K562 (cell line): Measurements from ENCODE around the gene TNFSF9. TPM values are rescaled to one million over a fixed set of nuclear protein-coding genes. Genes with fewer than 3 reads are reported as not detected.

Source experiments
- ATAC-seq: fragments of 200-7000 bp; cut with Tn5 transposase; 3 replicates; pipeline ENCODE4 v1.9.1; 2020; ENCODE audit warnings: moderate library complexity
- BruUV-seq: library from RNA; stranded (reverse); fragments of 400-500 nt; replicated peaks from 2 replicates; lab custom pipeline; 2021; lab: Mats Ljungman, UMichigan
- CTCF ChIA-PET: fragments of 300-600 bp; formaldehyde crosslinking; extraction: SDS; loops from one replicate; lab custom pipeline; 2021; ENCODE audit warnings: low intra/inter-chr PET ratio; lab: Yijun Ruan, JAX
- POLR2A ChIA-PET: fragments of 300-600, 350-650 bp; sonication (Branson Sonifier 250); formaldehyde crosslinking; extraction: SDS; loops from one replicate; lab custom pipeline; 2021; ENCODE audit warnings: antibody characterized with exemption, inconsistent platforms; lab: Yijun Ruan, JAX
- DNase-seq, 4 experiments: peaks; one replicate each; pipeline versions ENCODE4 v3.0.0 to v3.0.0-alpha.2; 2011 to 2018; ENCODE audit warnings: low spot score in 3 of 4, mixed read lengths in 3 of 4; ENCODE audit errors: extremely low read depth in 1 of 4
- FAIRE-seq: peaks from 2 replicates; lab custom pipeline; 2011; peaks lifted over from hg19 to GRCh38; lab: Jason Lieb, UNC
- H2AFZ ChIP-seq: 2 replicates; pipeline ENCODE4 v1.6.0; 2011; ENCODE audit warnings: low read depth, low read length, control low read depth, inconsistent platforms
- H3K27ac ChIP-seq: fragments of 200-600 bp; 3 replicates; pipeline ENCODE4 v1.8.0; 2011; ENCODE audit warnings: low read depth, mild to moderate bottlenecking, control low read depth, inconsistent platforms, low read length, moderate library complexity, mixed read lengths; ENCODE audit errors: extremely low read depth
- H3K27me3 ChIP-seq, 2 experiments: fragments of 300-600 bp in 1 of 2; 2 replicates in 1 of 2; 3 replicates in 1 of 2; pipeline versions ENCODE4 v1.6.0 to v1.8.0; 2011; ENCODE audit warnings: inconsistent platforms in 2 of 2, low read length in 2 of 2, mild to moderate bottlenecking in 1 of 2, mixed read lengths in 1 of 2, moderate library complexity in 1 of 2; ENCODE audit not compliant: control insufficient read depth in 2 of 2, insufficient read depth in 2 of 2
- H3K36me3 ChIP-seq: fragments of 300-600 bp; 3 replicates; pipeline ENCODE4 v1.8.0; 2011; ENCODE audit warnings: mild to moderate bottlenecking, low read length, inconsistent platforms; ENCODE audit not compliant: control insufficient read depth, insufficient read depth
- H3K4me1 ChIP-seq, 2 experiments: fragments of 200-600 bp in 1 of 2; replicated peaks in 1 of 2; 2 replicates in 1 of 2; 3 replicates in 1 of 2; pipeline versions ENCODE4 v1.5.1 to v1.8.0; 2011; ENCODE audit warnings: inconsistent platforms in 2 of 2, low read length in 2 of 2, mild to moderate bottlenecking in 1 of 2, mixed read lengths in 1 of 2, moderate library complexity in 1 of 2; ENCODE audit not compliant: control insufficient read depth in 2 of 2, insufficient read depth in 2 of 2
- H3K4me2 ChIP-seq: 2 replicates; pipeline ENCODE4 v1.6.1; 2011; ENCODE audit warnings: low read length, control low read depth, inconsistent platforms, mixed read lengths; ENCODE audit not compliant: insufficient read depth
- H3K4me3 ChIP-seq: fragments of 200-600 bp; sonication (generic), shearing (Covaris generic); 2 replicates; pipeline ENCODE4 v1.5.1; 2016; ENCODE audit warnings: control low read depth, inconsistent platforms
- H3K79me2 ChIP-seq: fragments of 200-600 bp; 3 replicates; pipeline ENCODE4 v1.8.0; 2011; ENCODE audit warnings: low read length, inconsistent platforms; ENCODE audit not compliant: control insufficient read depth, insufficient read depth
- H3K9ac ChIP-seq, 2 experiments: 2 replicates each; pipeline versions ENCODE4 v1.6.0 to v1.6.1; 2011; ENCODE audit warnings: low read depth in 2 of 2, low read length in 2 of 2, control low read depth in 1 of 2, inconsistent platforms in 1 of 2, mild to moderate bottlenecking in 1 of 2, mixed read lengths in 1 of 2; ENCODE audit not compliant: insufficient read depth in 1 of 2
- H3K9me1 ChIP-seq: one replicate; pipeline ENCODE4 v1.6.0; 2011; ENCODE audit warnings: inconsistent platforms, mild to moderate bottlenecking, low read length, moderate library complexity; ENCODE audit not compliant: control insufficient read depth, insufficient read depth
- H3K9me3 ChIP-seq: replicated peaks from 2 replicates; pipeline ENCODE4 v1.5.1; 2011; ENCODE audit warnings: low read depth, low read length, inconsistent platforms; ENCODE audit not compliant: control insufficient read depth, insufficient read depth
- H4K20me1 ChIP-seq: replicated peaks from 2 replicates; pipeline ENCODE4 v1.6.1; 2011; ENCODE audit warnings: low read length, inconsistent platforms, mixed read lengths; ENCODE audit not compliant: control insufficient read depth, insufficient read depth
- HDAC6 ChIP-seq: IDR thresholded peaks from 2 replicates; pipeline ENCODE4 v1.6.1; 2012; ENCODE audit warnings: low read depth, mild to moderate bottlenecking, control low read depth, inconsistent platforms, low read length, moderate library complexity
- NR2C2 ChIP-seq, 2 experiments: fragments of 200-800 bp in 1 of 2; sonication (Bioruptor generic) in 1 of 2; sonication (generic) in 1 of 2; formaldehyde crosslinking in 1 of 2; IDR thresholded peaks; 2 replicates each; pipeline versions ENCODE4 v1.6.1 to v1.8.0; 2016 to 2022; ENCODE audit warnings: mild to moderate bottlenecking in 1 of 2, missing compliant biosample characterization in 1 of 2, missing genetic modification characterization in 1 of 2, missing genetic modification reagents in 1 of 2
- RBBP5 ChIP-seq: fragments of 200-600 bp; sonication (generic); IDR thresholded peaks from 2 replicates; pipeline ENCODE4 v1.6.1; 2012; ENCODE audit warnings: borderline replicate concordance, mild to moderate bottlenecking, low read length, control low read depth, inconsistent platforms; ENCODE audit not compliant: insufficient read depth, poor library complexity, severe bottlenecking
- SP1 ChIP-seq: sonication (generic); formaldehyde crosslinking; IDR thresholded peaks from 2 replicates; pipeline ENCODE4 v1.8.1; 2022; ENCODE audit warnings: mild to moderate bottlenecking, missing genetic modification reagents
- SPI1 ChIP-seq: IDR thresholded peaks from 2 replicates; pipeline ENCODE4 v1.6.1; 2011; ENCODE audit warnings: low read depth, low read length, control low read depth, borderline replicate concordance
- ZBTB7A ChIP-seq: IDR thresholded peaks from 2 replicates; pipeline ENCODE4 v1.6.1; 2011; ENCODE audit warnings: low read depth, mild to moderate bottlenecking, low read length, moderate library complexity, borderline replicate concordance; ENCODE audit not compliant: control insufficient read depth
- ZNF282 ChIP-seq: sonication (generic); formaldehyde crosslinking; IDR thresholded peaks from 2 replicates; pipeline ENCODE4 v1.8.1; 2023; ENCODE audit warnings: missing genetic modification reagents
- WGBS: fragments of 100-300 bp; shearing (Covaris generic); methylation state at CpG from one replicate; pipeline ENCODE4 v1.1.6; 2016; ENCODE audit warnings: low coverage, mixed read lengths; ENCODE audit not compliant: insufficient coverage; ENCODE audit errors: missing lambda C conversion rate; 5-methylcytosine and 5-hydroxymethylcytosine counted together
- in situ Hi-C: fragments of 300-500 bp; cut with MboI; formaldehyde crosslinking; loops from 4 replicates; pipeline ENCODE4 v1.15.0; 2018; ENCODE audit warnings: inconsistent platforms, mixed read lengths
- intact Hi-C: fragments of 100-400 bp; cut with micrococcal nuclease; formaldehyde crosslinking; loops from 2 replicates; pipeline ENCODE4 v1.14.2; 2022
- polyA plus RNA-seq, 8 experiments: library from polyadenylated mRNA; depleted of rRNA in 4 of 8; stranded (reverse) in 5 of 8; unstranded in 3 of 8; fragments of >200 nt; fragmentation: Nextera tagmentation in 2 of 8; fragmentation: Illumina TruSeq in 1 of 8; extraction: Ambion mirVana in 2 of 8; extraction: Trizol in 1 of 8; gene quantifications; 2 replicates each; pipeline versions ENCODE4 v1.2.1 to v1.2.3, GENCODE V29; 2011 to 2014; ENCODE audit warnings: inconsistent platforms in 1 of 8, missing spikeins in 1 of 8
- total RNA-seq, 7 experiments: library from RNA; depleted of rRNA in 6 of 7; stranded (reverse); fragments of >200 nt in 6 of 7; fragmentation: Illumina TruSeq in 2 of 7; extraction: Trizol in 2 of 7; gene quantifications; 2 replicates each; pipeline versions ENCODE4 v1.2.1 to v1.2.3, GENCODE V29; 2011 to 2021; ENCODE audit warnings: low replicate concordance in 1 of 7
- TF ChIP-seq, protein P1 (sequence below): fragments of 450-650 bp; IDR thresholded peaks from 2 replicates; pipeline ENCODE4 v1.6.1; 2016; ENCODE audit warnings: mild to moderate bottlenecking, moderate library complexity

Gene TNFSF9
- total and polyA plus RNA-seq, 9 of the 15 experiments (the other 6 are each of a cell fraction or from before 2014, with no cell fraction given): 1.4 to 17.9 (median 6.5) TPM

DNA sequence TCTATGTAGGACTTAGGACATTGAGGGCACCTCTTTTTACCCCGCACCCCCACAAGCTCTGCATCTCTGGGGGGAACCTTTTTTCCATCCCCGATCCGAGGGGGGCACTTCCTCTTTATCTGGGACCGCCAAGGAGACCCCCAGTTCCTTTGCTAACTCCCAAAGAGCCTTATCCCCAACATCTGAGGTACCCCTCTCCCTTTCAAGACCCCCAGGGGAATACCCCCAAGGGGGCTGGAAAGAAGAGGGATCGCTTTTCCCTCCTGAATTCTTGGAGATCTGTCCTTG lies 1.1 kb downstream of the TNFSF9 start:
- peak overlapping the region; percentile 18; the same call in 1 of the 2 replicates for H2AFZ ChIP-seq
- intact Hi-C loops: no loop called here
- WGBS: 9% methylated on average over 5 of the region's 5 CpGs
- no TSS peak for BruUV-seq
- FAIRE-seq: no peak
- peak; percentile 92 for TF ChIP-seq SPI1
- peak; percentile 71 for TF ChIP-seq ZBTB7A
- peak; percentile 45; the same call in 1 of the 2 replicates for TF ChIP-seq SP1 (CRISPR knock-in tag)
- 0 out of 2 replicates have a peak, but pooled peaks have one; percentile 27 for TF ChIP-seq NR2C2 (CRISPR knock-in tag; IDR thresholded peaks at IDR 0.05)
- no peak for TF ChIP-seq NR2C2 (tag; IDR thresholded peaks at IDR 0.05)
- TF ChIP-seq ZNF282 (CRISPR knock-in tag): no peak
- TF ChIP-seq HDAC6: no peak
- TF ChIP-seq, protein P1, sequence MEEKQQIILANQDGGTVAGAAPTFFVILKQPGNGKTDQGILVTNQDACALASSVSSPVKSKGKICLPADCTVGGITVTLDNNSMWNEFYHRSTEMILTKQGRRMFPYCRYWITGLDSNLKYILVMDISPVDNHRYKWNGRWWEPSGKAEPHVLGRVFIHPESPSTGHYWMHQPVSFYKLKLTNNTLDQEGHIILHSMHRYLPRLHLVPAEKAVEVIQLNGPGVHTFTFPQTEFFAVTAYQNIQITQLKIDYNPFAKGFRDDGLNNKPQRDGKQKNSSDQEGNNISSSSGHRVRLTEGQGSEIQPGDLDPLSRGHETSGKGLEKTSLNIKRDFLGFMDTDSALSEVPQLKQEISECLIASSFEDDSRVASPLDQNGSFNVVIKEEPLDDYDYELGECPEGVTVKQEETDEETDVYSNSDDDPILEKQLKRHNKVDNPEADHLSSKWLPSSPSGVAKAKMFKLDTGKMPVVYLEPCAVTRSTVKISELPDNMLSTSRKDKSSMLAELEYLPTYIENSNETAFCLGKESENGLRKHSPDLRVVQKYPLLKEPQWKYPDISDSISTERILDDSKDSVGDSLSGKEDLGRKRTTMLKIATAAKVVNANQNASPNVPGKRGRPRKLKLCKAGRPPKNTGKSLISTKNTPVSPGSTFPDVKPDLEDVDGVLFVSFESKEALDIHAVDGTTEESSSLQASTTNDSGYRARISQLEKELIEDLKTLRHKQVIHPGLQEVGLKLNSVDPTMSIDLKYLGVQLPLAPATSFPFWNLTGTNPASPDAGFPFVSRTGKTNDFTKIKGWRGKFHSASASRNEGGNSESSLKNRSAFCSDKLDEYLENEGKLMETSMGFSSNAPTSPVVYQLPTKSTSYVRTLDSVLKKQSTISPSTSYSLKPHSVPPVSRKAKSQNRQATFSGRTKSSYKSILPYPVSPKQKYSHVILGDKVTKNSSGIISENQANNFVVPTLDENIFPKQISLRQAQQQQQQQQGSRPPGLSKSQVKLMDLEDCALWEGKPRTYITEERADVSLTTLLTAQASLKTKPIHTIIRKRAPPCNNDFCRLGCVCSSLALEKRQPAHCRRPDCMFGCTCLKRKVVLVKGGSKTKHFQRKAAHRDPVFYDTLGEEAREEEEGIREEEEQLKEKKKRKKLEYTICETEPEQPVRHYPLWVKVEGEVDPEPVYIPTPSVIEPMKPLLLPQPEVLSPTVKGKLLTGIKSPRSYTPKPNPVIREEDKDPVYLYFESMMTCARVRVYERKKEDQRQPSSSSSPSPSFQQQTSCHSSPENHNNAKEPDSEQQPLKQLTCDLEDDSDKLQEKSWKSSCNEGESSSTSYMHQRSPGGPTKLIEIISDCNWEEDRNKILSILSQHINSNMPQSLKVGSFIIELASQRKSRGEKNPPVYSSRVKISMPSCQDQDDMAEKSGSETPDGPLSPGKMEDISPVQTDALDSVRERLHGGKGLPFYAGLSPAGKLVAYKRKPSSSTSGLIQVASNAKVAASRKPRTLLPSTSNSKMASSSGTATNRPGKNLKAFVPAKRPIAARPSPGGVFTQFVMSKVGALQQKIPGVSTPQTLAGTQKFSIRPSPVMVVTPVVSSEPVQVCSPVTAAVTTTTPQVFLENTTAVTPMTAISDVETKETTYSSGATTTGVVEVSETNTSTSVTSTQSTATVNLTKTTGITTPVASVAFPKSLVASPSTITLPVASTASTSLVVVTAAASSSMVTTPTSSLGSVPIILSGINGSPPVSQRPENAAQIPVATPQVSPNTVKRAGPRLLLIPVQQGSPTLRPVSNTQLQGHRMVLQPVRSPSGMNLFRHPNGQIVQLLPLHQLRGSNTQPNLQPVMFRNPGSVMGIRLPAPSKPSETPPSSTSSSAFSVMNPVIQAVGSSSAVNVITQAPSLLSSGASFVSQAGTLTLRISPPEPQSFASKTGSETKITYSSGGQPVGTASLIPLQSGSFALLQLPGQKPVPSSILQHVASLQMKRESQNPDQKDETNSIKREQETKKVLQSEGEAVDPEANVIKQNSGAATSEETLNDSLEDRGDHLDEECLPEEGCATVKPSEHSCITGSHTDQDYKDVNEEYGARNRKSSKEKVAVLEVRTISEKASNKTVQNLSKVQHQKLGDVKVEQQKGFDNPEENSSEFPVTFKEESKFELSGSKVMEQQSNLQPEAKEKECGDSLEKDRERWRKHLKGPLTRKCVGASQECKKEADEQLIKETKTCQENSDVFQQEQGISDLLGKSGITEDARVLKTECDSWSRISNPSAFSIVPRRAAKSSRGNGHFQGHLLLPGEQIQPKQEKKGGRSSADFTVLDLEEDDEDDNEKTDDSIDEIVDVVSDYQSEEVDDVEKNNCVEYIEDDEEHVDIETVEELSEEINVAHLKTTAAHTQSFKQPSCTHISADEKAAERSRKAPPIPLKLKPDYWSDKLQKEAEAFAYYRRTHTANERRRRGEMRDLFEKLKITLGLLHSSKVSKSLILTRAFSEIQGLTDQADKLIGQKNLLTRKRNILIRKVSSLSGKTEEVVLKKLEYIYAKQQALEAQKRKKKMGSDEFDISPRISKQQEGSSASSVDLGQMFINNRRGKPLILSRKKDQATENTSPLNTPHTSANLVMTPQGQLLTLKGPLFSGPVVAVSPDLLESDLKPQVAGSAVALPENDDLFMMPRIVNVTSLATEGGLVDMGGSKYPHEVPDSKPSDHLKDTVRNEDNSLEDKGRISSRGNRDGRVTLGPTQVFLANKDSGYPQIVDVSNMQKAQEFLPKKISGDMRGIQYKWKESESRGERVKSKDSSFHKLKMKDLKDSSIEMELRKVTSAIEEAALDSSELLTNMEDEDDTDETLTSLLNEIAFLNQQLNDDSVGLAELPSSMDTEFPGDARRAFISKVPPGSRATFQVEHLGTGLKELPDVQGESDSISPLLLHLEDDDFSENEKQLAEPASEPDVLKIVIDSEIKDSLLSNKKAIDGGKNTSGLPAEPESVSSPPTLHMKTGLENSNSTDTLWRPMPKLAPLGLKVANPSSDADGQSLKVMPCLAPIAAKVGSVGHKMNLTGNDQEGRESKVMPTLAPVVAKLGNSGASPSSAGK: 0 out of 2 replicates have a peak, but pooled peaks have one; percentile 6
- TF ChIP-seq RBBP5: peak; percentile 14
- H3K4me2 ChIP-seq: peak overlapping the region; percentile 97
- H3K27ac ChIP-seq: peak overlapping the region; percentile 99
- H3K4me1 ChIP-seq: peaks cover 36 to 59% of the 10 kb centered on the region in 2 experiments
- peaks cover 4% of the 10 kb centered on the region for H3K9me3 ChIP-seq
- CTCF ChIA-PET: no interaction called here
- H3K79me2 ChIP-seq: peaks cover 25% of the 10 kb centered on the region
- DNase-seq: no peak
- peaks cover 7% of the 10 kb centered on the region for H3K9me1 ChIP-seq
- POLR2A ChIA-PET: interaction anchor here (0.6 to 3.1 kb wide), 12 partner anchors 8 to 813 kb away, joined by 3 to 30 read pairs (median 4); no protein-coding TSS in a partner anchor
- in situ Hi-C loops: no loop called here
- peak overlapping the region; percentile 94 to 95 for H3K9ac ChIP-seq
- no peaks in the 10 kb centered on the region; the same call in 1 of the 2 replicates for H4K20me1 ChIP-seq
- peak overlapping the region; percentile 83 for H3K4me3 ChIP-seq
- H3K36me3 ChIP-seq: peaks cover 22% of the 10 kb centered on the region
- no peaks in the 10 kb centered on the region for H3K27me3 ChIP-seq
- no peak for ATAC-seq
